T-helper 1 cell treated with Interleukin-12 subunit alpha and Interleukin-12 subunit beta and Interleukin-4 antibody, amounts not matched to agents 30 μg/mL and 1 μg/mL, for 36 hours (primary cell): ENCODE results near the gene HDAC9.
"Not testable (repeated sequence)": the region's sequence is repeated elsewhere in the genome, so short reads cannot be mapped to it uniquely, and the experiment has no call there.

Experiments
- H3K27ac Mint-ChIP-seq: one replicate; pipeline ENCODE4 v1.8.0; 2021; ENCODE audit warnings: mild to moderate bottlenecking, mixed read lengths
- H3K27me3 Mint-ChIP-seq: one replicate; pipeline ENCODE4 v1.8.0; 2021; ENCODE audit warnings: low read depth, mixed read lengths
- H3K36me3 Mint-ChIP-seq: one replicate; pipeline ENCODE4 v1.8.0; 2021; ENCODE audit warnings: low read depth, mixed read lengths
- H3K4me1 Mint-ChIP-seq: one replicate; pipeline ENCODE4 v1.8.0; 2021; ENCODE audit warnings: low read depth, mixed read lengths
- H3K4me3 Mint-ChIP-seq: one replicate; pipeline ENCODE4 v1.8.0; 2021; ENCODE audit warnings: mild to moderate bottlenecking, moderate library complexity, mixed read lengths
- H3K9me3 Mint-ChIP-seq: one replicate; pipeline ENCODE4 v1.8.0; 2021; ENCODE audit warnings: mixed read lengths

The HDAC9 gene

DNA sequence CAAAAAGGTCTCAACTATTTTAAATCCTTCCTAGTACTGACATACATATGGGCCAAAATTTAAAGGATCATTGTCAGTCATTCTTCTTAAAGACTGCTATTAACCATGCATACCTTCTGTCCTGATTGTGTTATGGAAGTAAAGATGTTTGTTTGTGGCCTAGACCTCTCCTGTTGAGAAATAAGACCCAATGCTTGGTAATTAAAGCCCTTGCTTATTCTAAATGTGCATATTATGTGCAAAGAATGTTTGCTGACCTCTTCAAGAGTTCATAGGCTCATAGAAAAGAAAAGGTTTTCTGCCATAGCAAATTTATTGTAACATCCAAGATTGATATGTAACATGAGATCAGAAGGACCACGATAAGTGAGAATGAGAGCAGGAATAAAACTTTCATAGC, 476.3 kb downstream of the HDAC9 start:
- H3K27ac Mint-ChIP-seq: no peak overlapping the region
- no peaks in the 10 kb centered on the region for H3K36me3 Mint-ChIP-seq
- no peaks in the 10 kb centered on the region for H3K4me1 Mint-ChIP-seq
- no peak overlapping the region for H3K4me3 Mint-ChIP-seq
- H3K27me3 Mint-ChIP-seq: no peaks in the 10 kb centered on the region
- H3K9me3 Mint-ChIP-seq: peaks cover 19% of the 10 kb centered on the region

- Mint-ChIP-seq H3K27me3 (no peaks in the 10 kb centered on the region), H3K36me3 (no peaks in the 10 kb centered on the region), H3K9me3 (peaks cover 23% of the 10 kb centered on the region), H3K27ac (no peak overlapping the region), H3K4me1 (no peaks in the 10 kb centered on the region), H3K4me3 (no peak overlapping the region)
Measured at GRCh38 chr7:18974803-18975202, 479.3 kb downstream of the HDAC9 start.

GRCh38 chr7:18975276-18975675, 479.7 kb downstream of the HDAC9 start:
- Mint-ChIP-seq H3K4me1 (no peaks in the 10 kb centered on the region), H3K9me3 (peaks cover 23% of the 10 kb centered on the region), H3K27me3 (no peaks in the 10 kb centered on the region)

GRCh38 chr7:18975689-18976280, 480.2 kb downstream of the HDAC9 start:
- no peaks in the 10 kb centered on the region for H3K27me3 Mint-ChIP-seq
- H3K9me3 Mint-ChIP-seq: peaks cover 23% of the 10 kb centered on the region
- no peaks in the 10 kb centered on the region for H3K36me3 Mint-ChIP-seq
- H3K4me3 Mint-ChIP-seq: no peak overlapping the region
- no peaks in the 10 kb centered on the region for H3K4me1 Mint-ChIP-seq
- no peak overlapping the region for H3K27ac Mint-ChIP-seq

More at GRCh38 chr7:18975276-18975675, 479.7 kb downstream of the HDAC9 start:
- H3K4me3 Mint-ChIP-seq: no peak overlapping the region
- H3K36me3 Mint-ChIP-seq: no peaks in the 10 kb centered on the region
- H3K27ac Mint-ChIP-seq: no peak overlapping the region

DNA sequence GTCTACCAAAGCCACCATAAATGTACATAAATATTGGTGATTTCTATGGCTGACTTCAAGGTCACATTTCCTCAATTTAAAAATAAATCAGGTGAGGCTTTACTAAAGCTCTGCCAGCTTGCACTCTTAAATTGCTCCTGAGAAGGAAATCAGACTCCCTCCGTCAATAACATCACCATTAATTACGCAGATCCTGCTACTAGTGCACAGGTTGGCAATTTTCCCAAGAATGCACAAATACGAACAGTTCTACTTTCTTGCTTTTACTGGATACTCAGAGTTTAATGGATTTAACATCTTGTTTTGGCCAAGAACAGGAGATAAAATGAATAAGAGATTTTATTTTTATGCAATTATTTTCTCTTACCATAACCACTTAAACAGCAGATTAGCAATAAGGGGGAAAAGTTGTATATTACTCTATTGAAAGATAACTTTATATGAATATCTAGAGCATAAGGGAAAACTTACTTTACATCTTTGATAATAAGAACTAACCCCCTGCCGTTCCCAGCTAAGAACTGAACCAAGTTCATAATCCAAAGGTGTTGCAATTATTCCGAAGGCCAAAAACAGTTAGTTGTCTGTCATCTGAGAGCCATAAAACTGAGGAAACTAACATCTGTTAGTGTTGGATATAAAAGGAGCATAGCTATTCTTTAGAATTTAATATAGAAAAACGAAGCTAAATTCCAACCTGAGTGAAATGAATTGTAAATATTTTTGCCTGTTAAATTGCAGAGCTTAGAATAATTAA, 481.3 kb downstream of the HDAC9 start:
- Mint-ChIP-seq H3K4me1 (no peaks in the 10 kb centered on the region), H3K27me3 (no peaks in the 10 kb centered on the region), H3K27ac (no peak overlapping the region)

GRCh38 chr7:18978108-18978495, 482.6 kb downstream of the HDAC9 start:
- H3K27ac Mint-ChIP-seq: no peak overlapping the region
- no peaks in the 10 kb centered on the region for H3K4me1 Mint-ChIP-seq
- no peaks in the 10 kb centered on the region for H3K27me3 Mint-ChIP-seq
- no peak overlapping the region for H3K4me3 Mint-ChIP-seq
- H3K9me3 Mint-ChIP-seq: peaks cover 22% of the 10 kb centered on the region
- no peaks in the 10 kb centered on the region for H3K36me3 Mint-ChIP-seq

More for the DNA sequence above, 481.3 kb downstream of the HDAC9 start:
- H3K9me3 Mint-ChIP-seq: peaks cover 26% of the 10 kb centered on the region
- H3K36me3 Mint-ChIP-seq: no peaks in the 10 kb centered on the region
- H3K4me3 Mint-ChIP-seq: no peak overlapping the region

- not testable (repeated sequence) for H3K9me3 Mint-ChIP-seq, H3K4me3 Mint-ChIP-seq, H3K36me3 Mint-ChIP-seq, H3K27me3 Mint-ChIP-seq, H3K27ac Mint-ChIP-seq, H3K4me1 Mint-ChIP-seq
Measured at GRCh38 chr7:18990700-18991099, 495.2 kb downstream of the HDAC9 start.

GRCh38 chr7:18993933-18994668, 498.6 kb downstream of the HDAC9 start:
- Mint-ChIP-seq H3K27ac (no peak overlapping the region), H3K27me3 (no peaks in the 10 kb centered on the region)

DNA sequence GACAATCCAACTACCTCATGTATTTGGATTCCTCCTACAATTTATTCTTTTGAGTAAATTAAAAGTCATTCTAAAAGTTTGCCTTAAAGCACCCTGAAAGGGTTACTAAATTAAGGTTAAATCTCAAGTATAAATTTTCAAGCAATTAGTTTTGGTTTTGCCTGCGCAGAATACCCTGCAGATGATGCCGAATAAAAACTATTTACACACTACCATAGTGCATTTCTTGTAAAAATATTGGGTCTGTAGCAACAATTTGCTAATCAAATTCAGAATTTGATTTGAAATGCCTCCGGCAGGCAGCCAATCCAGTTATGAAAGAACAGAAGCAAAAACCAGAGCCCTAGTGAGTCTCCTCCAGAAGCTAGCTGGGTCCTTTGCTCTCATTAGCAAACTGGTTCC, 499.7 kb downstream of the HDAC9 start:
- Mint-ChIP-seq H3K4me1 (no peaks in the 10 kb centered on the region), H3K4me3 (no peak overlapping the region), H3K36me3 (no peaks in the 10 kb centered on the region), H3K27ac (no peak overlapping the region), H3K27me3 (no peaks in the 10 kb centered on the region), H3K9me3 (peaks cover 3% of the 10 kb centered on the region)

More at GRCh38 chr7:18993933-18994668, 498.6 kb downstream of the HDAC9 start:
- H3K4me1 Mint-ChIP-seq: no peaks in the 10 kb centered on the region
- no peak overlapping the region for H3K4me3 Mint-ChIP-seq
- no peaks in the 10 kb centered on the region for H3K36me3 Mint-ChIP-seq
- H3K9me3 Mint-ChIP-seq: peaks cover 3% of the 10 kb centered on the region

DNA sequence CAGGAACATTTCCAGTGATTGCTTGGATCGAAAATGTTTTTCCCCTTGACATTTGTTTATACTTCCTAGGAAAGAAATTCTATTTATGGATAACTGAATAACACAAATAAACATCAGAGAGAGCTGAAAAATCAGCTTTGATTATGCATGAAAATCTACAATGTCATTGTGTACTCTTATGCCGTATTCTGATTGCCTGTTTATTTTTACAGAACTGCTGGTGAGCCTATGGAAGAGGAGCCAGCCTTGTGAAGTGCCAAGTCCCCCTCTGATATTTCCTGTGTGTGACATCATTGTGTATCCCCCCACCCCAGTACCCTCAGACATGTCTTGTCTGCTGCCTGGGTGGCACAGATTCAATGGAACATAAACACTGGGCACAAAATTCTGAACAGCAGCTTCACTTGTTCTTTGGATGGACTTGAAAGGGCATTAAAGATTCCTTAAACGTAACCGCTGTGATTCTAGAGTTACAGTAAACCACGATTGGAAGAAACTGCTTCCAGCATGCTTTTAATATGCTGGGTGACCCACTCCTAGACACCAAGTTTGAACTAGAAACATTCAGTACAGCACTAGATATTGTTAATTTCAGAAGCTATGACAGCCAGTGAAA, 500.4 kb downstream of the HDAC9 start:
- Mint-ChIP-seq H3K36me3 (no peaks in the 10 kb centered on the region), H3K9me3 (peaks cover 2% of the 10 kb centered on the region), H3K4me1 (no peaks in the 10 kb centered on the region), H3K4me3 (no peak overlapping the region), H3K27me3 (no peaks in the 10 kb centered on the region), H3K27ac (no peak overlapping the region)

DNA sequence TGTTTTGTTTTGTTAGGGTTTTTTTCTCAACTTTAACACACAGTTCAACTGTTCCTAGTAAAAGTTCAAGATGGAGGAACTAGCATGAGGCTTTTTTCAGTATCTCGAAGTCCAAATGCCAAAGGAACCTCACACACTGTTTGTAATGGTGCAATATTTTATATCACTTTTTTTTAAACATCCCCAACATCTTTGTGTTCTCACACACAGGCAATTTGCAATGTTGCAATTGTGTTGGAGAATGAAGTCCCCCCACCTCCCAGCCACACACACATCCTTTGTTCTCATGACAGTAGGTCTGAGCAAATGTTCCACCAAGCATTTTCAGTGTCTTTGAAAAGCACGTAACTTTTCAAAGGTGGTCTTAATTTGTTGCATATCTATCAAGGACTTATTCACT, 501.0 kb downstream of the HDAC9 start:
- H3K36me3 Mint-ChIP-seq: no peaks in the 10 kb centered on the region
- no peaks in the 10 kb centered on the region for H3K4me1 Mint-ChIP-seq
- no peaks in the 10 kb centered on the region for H3K27me3 Mint-ChIP-seq
- H3K27ac Mint-ChIP-seq: no peak overlapping the region
- no peaks in the 10 kb centered on the region for H3K9me3 Mint-ChIP-seq
- no peak overlapping the region for H3K4me3 Mint-ChIP-seq

GRCh38 chr7:18997477-18998150, 502.1 kb downstream of the HDAC9 start:
- H3K4me1 Mint-ChIP-seq: no peaks in the 10 kb centered on the region
- no peaks in the 10 kb centered on the region for H3K27me3 Mint-ChIP-seq
- H3K9me3 Mint-ChIP-seq: no peaks in the 10 kb centered on the region
- no peaks in the 10 kb centered on the region for H3K36me3 Mint-ChIP-seq
- H3K4me3 Mint-ChIP-seq: no peak overlapping the region
- no peak overlapping the region for H3K27ac Mint-ChIP-seq

- no peak overlapping the region for H3K4me3 Mint-ChIP-seq
Measured at GRCh38 chr7:19000410-19000809, 504.9 kb downstream of the HDAC9 start.

GRCh38 chr7:19001854-19002253, 506.3 kb downstream of the HDAC9 start:
- Mint-ChIP-seq H3K27ac (no peak overlapping the region), H3K4me1 (no peaks in the 10 kb centered on the region), H3K36me3 (no peaks in the 10 kb centered on the region), H3K4me3 (no peak overlapping the region), H3K27me3 (no peaks in the 10 kb centered on the region), H3K9me3 (no peaks in the 10 kb centered on the region)

More at GRCh38 chr7:19000410-19000809, 504.9 kb downstream of the HDAC9 start:
- Mint-ChIP-seq H3K4me1 (no peaks in the 10 kb centered on the region), H3K27me3 (no peaks in the 10 kb centered on the region), H3K9me3 (no peaks in the 10 kb centered on the region), H3K27ac (no peak overlapping the region), H3K36me3 (no peaks in the 10 kb centered on the region)
